Measurements from ENCODE around the gene WDR7. TPM values are rescaled to one million over a fixed set of nuclear protein-coding genes. Genes with fewer than 3 reads are reported as not detected.

The WDR7 gene
- total and polyA plus RNA-seq, 2 experiments from 2014 or later, result 9.8 to 15.0 TPM

- H3K27me3 ChIP-seq, result no peaks in the 10 kb centered on the region
- H3K27ac ChIP-seq, result no peak overlapping the region
- H3K9me3 ChIP-seq (ENCODE audit: low read depth), result no peaks in the 10 kb centered on the region
- no peak overlapping the region for H3K4me3 ChIP-seq
- no peaks in the 10 kb centered on the region for H3K36me3 ChIP-seq
- DNase-seq (ENCODE audit: low read depth in 1 of 2, low spot score in 1 of 2), result no peak
- H3K4me1 ChIP-seq (ENCODE audit: low read depth), result peaks cover 3% of the 10 kb centered on the region
- no peak for TF ChIP-seq CTCF (IDR thresholded peaks at IDR 0.05; ENCODE audit: low read depth, low read length)
Observed at GRCh38 chr18:56997200-56997599, 346.0 kb downstream of the WDR7 start.

- Histone ChIP-seq H3K4me1 (ENCODE audit: low read depth) (peaks cover 18% of the 10 kb centered on the region), H3K9me3 (ENCODE audit: low read depth) (no peaks in the 10 kb centered on the region), H3K27me3 (no peaks in the 10 kb centered on the region), H3K27ac (no peak overlapping the region), H3K36me3 (no peaks in the 10 kb centered on the region), H3K4me3 (no peak overlapping the region)
- no peak for TF ChIP-seq CTCF (IDR thresholded peaks at IDR 0.05; ENCODE audit: low read depth, low read length)
- no peak for DNase-seq (ENCODE audit: low read depth in 1 of 2, low spot score in 1 of 2)
Observed at GRCh38 chr18:56999823-57000222, 348.7 kb downstream of the WDR7 start.

GRCh38 chr18:57002627-57003026 lies 351.5 kb downstream of the WDR7 start:
- H3K27ac ChIP-seq, result no peak overlapping the region
- TF ChIP-seq CTCF (IDR thresholded peaks at IDR 0.05; ENCODE audit: low read depth, low read length), result no peak
- H3K36me3 ChIP-seq, result no peaks in the 10 kb centered on the region
- no peaks in the 10 kb centered on the region for H3K9me3 ChIP-seq (ENCODE audit: low read depth)
- no peaks in the 10 kb centered on the region for H3K27me3 ChIP-seq
- H3K4me1 ChIP-seq (ENCODE audit: low read depth), result peaks cover 18% of the 10 kb centered on the region
- no peak overlapping the region for H3K4me3 ChIP-seq
- DNase-seq (ENCODE audit: low read depth in 1 of 2, low spot score in 1 of 2), result peak in 1 of 2 donors; percentile 36

- no peak for DNase-seq (ENCODE audit: low read depth in 1 of 2, low spot score in 1 of 2)
- no peak overlapping the region for H3K4me3 ChIP-seq
- H3K36me3 ChIP-seq, result no peaks in the 10 kb centered on the region
- peaks cover 18% of the 10 kb centered on the region for H3K4me1 ChIP-seq (ENCODE audit: low read depth)
- TF ChIP-seq CTCF (IDR thresholded peaks at IDR 0.05; ENCODE audit: low read depth, low read length), result no peak
- H3K27ac ChIP-seq, result no peak overlapping the region
- no peaks in the 10 kb centered on the region for H3K9me3 ChIP-seq (ENCODE audit: low read depth)
- H3K27me3 ChIP-seq, result no peaks in the 10 kb centered on the region
Observed at GRCh38 chr18:57003342-57003741, 352.2 kb downstream of the WDR7 start.

GRCh38 chr18:57004366-57005121 lies 353.4 kb downstream of the WDR7 start:
- Histone ChIP-seq H3K4me1 (ENCODE audit: low read depth) (peaks cover 18% of the 10 kb centered on the region), H3K27ac (no peak overlapping the region), H3K36me3 (no peaks in the 10 kb centered on the region), H3K9me3 (ENCODE audit: low read depth) (no peaks in the 10 kb centered on the region), H3K27me3 (no peaks in the 10 kb centered on the region), H3K4me3 (no peak overlapping the region)
- TF ChIP-seq CTCF (IDR thresholded peaks at IDR 0.05; ENCODE audit: low read depth, low read length), result no peak
- peak in 1 of 2 donors; percentile 53 for DNase-seq (ENCODE audit: low read depth in 1 of 2, low spot score in 1 of 2)
